ENCODE results near the gene CLPX.

GRCh38 chr15:65132878-65133547 is 52.1 kb downstream of the CLPX start:
- TF ChIP-seq SIN3A (IDR thresholded peaks at IDR 0.05; ENCODE audit: borderline replicate concordance, insufficient read depth, low read length) (no peak), POLR2AphosphoS5 (IDR thresholded peaks at IDR 0.05; ENCODE audit: low read depth, low read length) (no peak)

All from PFSK-1 (cell line).